Caco-2 (cell line): ENCODE results near the gene ARHGAP27. TPM values are rescaled to one million over a fixed set of nuclear protein-coding genes. Genes with fewer than 3 reads are reported as not detected.
A peak's percentile ranks its signal among the peaks of the same experiment; 100 is the strongest.

ENCODE experiments used
- BruUV-seq: library from RNA; stranded (reverse); fragments of 400-500 nt; replicated peaks from 2 replicates; lab custom pipeline; 2021; lab: Mats Ljungman, UMichigan
- CTCF ChIA-PET: fragments of 300-600 bp; sonication (Branson Sonifier 250); formaldehyde crosslinking; loops from one replicate; lab custom pipeline; 2022; ENCODE audit warnings: antibody characterized with exemption; lab: Charles Lee
- POLR2A ChIA-PET: fragments of 300-600 bp; sonication (Branson Sonifier 250); formaldehyde crosslinking; loops from one replicate; lab custom pipeline; 2022; ENCODE audit warnings: antibody characterized with exemption; lab: Charles Lee
- DNase-seq, 2 experiments: peaks; one replicate each; pipeline versions ENCODE4 v3.0.0 to v3.0.0-alpha.2; 2020 to 2022
- H3K27me3 ChIP-seq: replicated peaks from 2 replicates; pipeline ENCODE4 v1.6.0; 2011; ENCODE audit warnings: low read length; ENCODE audit not compliant: control insufficient read depth, insufficient read depth
- H3K36me3 ChIP-seq: 2 replicates; pipeline ENCODE4 v1.5.1; 2011; ENCODE audit warnings: low read length; ENCODE audit not compliant: control insufficient read depth, insufficient read depth
- H3K4me1 ChIP-seq: fragments of 250-450 bp; sonication (Bioruptor Pico); 2 replicates; pipeline ENCODE4 v1.5.1; 2020; ENCODE audit warnings: mild to moderate bottlenecking
- H3K4me3 ChIP-seq: 2 replicates; pipeline ENCODE4 v1.5.1; 2011; ENCODE audit warnings: low read depth, mild to moderate bottlenecking, control low read depth, low read length
- H3K9me3 ChIP-seq: fragments of 250-450 bp; sonication (Bioruptor Pico); 2 replicates; pipeline ENCODE4 v1.5.1; 2020; ENCODE audit warnings: mild to moderate bottlenecking, moderate library complexity
- H3K27ac Mint-ChIP-seq: one replicate; pipeline ENCODE4 v1.8.0; 2022; ENCODE audit warnings: mixed read lengths; ENCODE audit not compliant: unreplicated experiment
- H3K27me3 Mint-ChIP-seq: one replicate; pipeline ENCODE4 v1.8.0; 2022; ENCODE audit warnings: mixed read lengths; ENCODE audit not compliant: insufficient read depth, unreplicated experiment
- H3K36me3 Mint-ChIP-seq: one replicate; pipeline ENCODE4 v1.8.0; 2022; ENCODE audit warnings: mild to moderate bottlenecking, mixed read lengths; ENCODE audit not compliant: insufficient read depth, unreplicated experiment
- H3K4me1 Mint-ChIP-seq: one replicate; pipeline ENCODE4 v1.8.0; 2022; ENCODE audit warnings: low read depth, mixed read lengths; ENCODE audit not compliant: unreplicated experiment
- H3K4me3 Mint-ChIP-seq: one replicate; pipeline ENCODE4 v1.8.0; 2022; ENCODE audit warnings: mild to moderate bottlenecking, moderate library complexity, mixed read lengths; ENCODE audit not compliant: unreplicated experiment
- H3K9me3 Mint-ChIP-seq: one replicate; pipeline ENCODE4 v1.8.0; 2022; ENCODE audit warnings: mixed read lengths; ENCODE audit not compliant: unreplicated experiment
- CTCF ChIP-seq, 2 experiments: fragments of 200-600 bp in 1 of 2; IDR thresholded peaks; 1 replicate in 1 of 2; 2 replicates in 1 of 2; pipeline versions ENCODE4 v1.5.1 to v1.8.0; 2011 to 2022; ENCODE audit warnings: antibody characterized with exemption in 1 of 2, control low read depth in 1 of 2, inconsistent platforms in 1 of 2, low read depth in 1 of 2, low read length in 1 of 2, mild to moderate bottlenecking in 1 of 2, moderate library complexity in 1 of 2; ENCODE audit not compliant: insufficient read depth in 1 of 2, severe bottlenecking in 1 of 2, unreplicated experiment in 1 of 2
- intact Hi-C: fragments of 100-400 bp; cut with micrococcal nuclease; formaldehyde crosslinking; loops from one replicate; pipeline ENCODE4 v1.10.0; 2022; ENCODE audit not compliant: unreplicated experiment
- total RNA-seq: library from RNA; stranded (reverse); gene quantifications from 2 replicates; pipeline ENCODE4 v1.2.3, GENCODE V29; 2022

Gene ARHGAP27
- total RNA-seq, 1 experiment from 2014 or later, result 35.9 TPM

GRCh38 chr17:45367216-45367615, 65.5 kb downstream of the ARHGAP27 start:
- no peak overlapping the region for H3K4me3 ChIP-seq
- Mint-ChIP-seq H3K27me3 (no peaks in the 10 kb centered on the region), H3K36me3 (peaks cover 7% of the 10 kb centered on the region), H3K4me3 (no peak overlapping the region), H3K9me3 (no peaks in the 10 kb centered on the region), H3K27ac (no peak overlapping the region), H3K4me1 (peaks cover 15% of the 10 kb centered on the region)
- DNase-seq, result no peak
- no peaks in the 10 kb centered on the region for H3K36me3 ChIP-seq
- peaks cover 14% of the 10 kb centered on the region for H3K4me1 ChIP-seq
- H3K9me3 ChIP-seq, result no peaks in the 10 kb centered on the region
- ChIA-PET POLR2A (no interaction called here), CTCF (no interaction called here)
- intact Hi-C loops, result no loop called here
- H3K27me3 ChIP-seq, result no peaks in the 10 kb centered on the region
- no peak for TF ChIP-seq CTCF (IDR thresholded peaks at IDR 0.05; ENCODE audit: insufficient read depth in 1 of 2, low read depth in 1 of 2, low read length in 1 of 2, severe bottlenecking in 1 of 2, unreplicated experiment in 1 of 2)
- BruUV-seq, result no TSS peak

GRCh38 chr17:45366691-45367090, 66.0 kb downstream of the ARHGAP27 start:
- H3K9me3 Mint-ChIP-seq, result no peaks in the 10 kb centered on the region
- peaks cover 12% of the 10 kb centered on the region for H3K4me1 ChIP-seq
- H3K36me3 ChIP-seq, result no peaks in the 10 kb centered on the region
- no peaks in the 10 kb centered on the region for H3K27me3 Mint-ChIP-seq
- no peak overlapping the region for H3K4me3 ChIP-seq
- BruUV-seq, result no TSS peak
- TF ChIP-seq CTCF (IDR thresholded peaks at IDR 0.05; ENCODE audit: insufficient read depth in 1 of 2, low read depth in 1 of 2, low read length in 1 of 2, severe bottlenecking in 1 of 2, unreplicated experiment in 1 of 2), result no peak
- no peak overlapping the region for H3K4me3 Mint-ChIP-seq
- H3K36me3 Mint-ChIP-seq, result peaks cover 2% of the 10 kb centered on the region
- ChIA-PET POLR2A (no interaction called here), CTCF (no interaction called here)
- peaks cover 12% of the 10 kb centered on the region for H3K4me1 Mint-ChIP-seq
- intact Hi-C loops, result no loop called here
- DNase-seq, result no peak
- no peaks in the 10 kb centered on the region for H3K27me3 ChIP-seq
- H3K9me3 ChIP-seq, result no peaks in the 10 kb centered on the region
- H3K27ac Mint-ChIP-seq, result no peak overlapping the region

GRCh38 chr17:45366049-45366448, 66.6 kb downstream of the ARHGAP27 start:
- no peaks in the 10 kb centered on the region for H3K9me3 ChIP-seq
- Mint-ChIP-seq H3K9me3 (no peaks in the 10 kb centered on the region), H3K4me1 (peaks cover 8% of the 10 kb centered on the region), H3K4me3 (no peak overlapping the region), H3K27ac (peak overlapping the region; percentile 29), H3K36me3 (no peaks in the 10 kb centered on the region), H3K27me3 (no peaks in the 10 kb centered on the region)
- no TSS peak for BruUV-seq
- POLR2A ChIA-PET, result no interaction called here
- CTCF ChIA-PET, result no interaction called here
- no peaks in the 10 kb centered on the region for H3K36me3 ChIP-seq
- no peak for DNase-seq
- no peak overlapping the region for H3K4me3 ChIP-seq
- intact Hi-C loops, result no loop called here
- peaks cover 8% of the 10 kb centered on the region for H3K4me1 ChIP-seq
- no peak for TF ChIP-seq CTCF (IDR thresholded peaks at IDR 0.05; ENCODE audit: insufficient read depth in 1 of 2, low read depth in 1 of 2, low read length in 1 of 2, severe bottlenecking in 1 of 2, unreplicated experiment in 1 of 2)
- no peaks in the 10 kb centered on the region for H3K27me3 ChIP-seq
